ENCODE results near the gene NDUFV3. TPM values are rescaled to one million over a fixed set of nuclear protein-coding genes. Genes with fewer than 3 reads are reported as not detected.
"Not testable (repeated sequence)": the region's sequence is repeated elsewhere in the genome, so short reads cannot be mapped to it uniquely, and the experiment has no call there.

Gene NDUFV3
- total RNA-seq, 2 experiments from 2014 or later: 29.0 to 29.8 TPM

- no peak overlapping the region for H3K4me3 Mint-ChIP-seq
- peaks cover 72% of the 10 kb centered on the region for H3K36me3 Mint-ChIP-seq (ENCODE audit: low read depth)
- POLR2A ChIA-PET: no interaction called here
These were observed 45.9 kb upstream of the NDUFV3 start for GRCh38 chr21:42847051-42847707.

GRCh38 chr21:42847726-42848125 lies 45.4 kb upstream of the NDUFV3 start:
- CTCF ChIA-PET: interaction anchor here (0.6 kb wide), 1 partner anchor 26 kb away, joined by 3 read pairs; no protein-coding TSS in a partner anchor
- peaks cover 13% of the 10 kb centered on the region for H3K4me1 Mint-ChIP-seq (ENCODE audit: low read depth)
- TF ChIP-seq CTCF (IDR thresholded peaks at IDR 0.05): no peak
- H3K36me3 Mint-ChIP-seq (ENCODE audit: low read depth): peaks cover 72% of the 10 kb centered on the region
- DNase-seq: no peak
- intact Hi-C loops (cut with micrococcal nuclease): no loop called here
- H3K4me3 Mint-ChIP-seq: no peak overlapping the region
- H3K27me3 Mint-ChIP-seq: no peaks in the 10 kb centered on the region
- no peak for ATAC-seq
- POLR2A ChIA-PET: no interaction called here
- no peaks in the 10 kb centered on the region for H3K9me3 Mint-ChIP-seq
- no peak overlapping the region for H3K27ac Mint-ChIP-seq

More at GRCh38 chr21:42847051-42847707, 45.9 kb upstream of the NDUFV3 start:
- H3K27me3 Mint-ChIP-seq: no peaks in the 10 kb centered on the region
- intact Hi-C loops (cut with micrococcal nuclease): no loop called here
- DNase-seq (no peak), ATAC-seq (no peak)
- peaks cover 13% of the 10 kb centered on the region for H3K4me1 Mint-ChIP-seq (ENCODE audit: low read depth)
- no peaks in the 10 kb centered on the region for H3K9me3 Mint-ChIP-seq
- no peak for TF ChIP-seq CTCF (IDR thresholded peaks at IDR 0.05)
- CTCF ChIA-PET: interaction anchor here (0.6 kb wide), 1 partner anchor 27 kb away, joined by 3 read pairs; no protein-coding TSS in a partner anchor
- no peak overlapping the region for H3K27ac Mint-ChIP-seq

GRCh38 chr21:42848144-42848931 lies 44.8 kb upstream of the NDUFV3 start:
- POLR2A ChIA-PET; intact Hi-C loops (cut with micrococcal nuclease); ATAC-seq; H3K4me3 Mint-ChIP-seq; H3K9me3 Mint-ChIP-seq; H3K27me3 Mint-ChIP-seq; H3K27ac Mint-ChIP-seq; DNase-seq: not testable (repeated sequence)
- peaks cover 13% of the 10 kb centered on the region for H3K4me1 Mint-ChIP-seq (ENCODE audit: low read depth)
- CTCF ChIA-PET: interaction anchor here (0.6 kb wide), 1 partner anchor 25 kb away, joined by 3 read pairs; no protein-coding TSS in a partner anchor
- H3K36me3 Mint-ChIP-seq (ENCODE audit: low read depth): peaks cover 67% of the 10 kb centered on the region

- POLR2A ChIA-PET: interaction anchor here (1.3 kb wide), 1 partner anchor 10 kb away, joined by 3 read pairs; no protein-coding TSS in a partner anchor
- H3K27me3 Mint-ChIP-seq: no peaks in the 10 kb centered on the region
- no peak for DNase-seq
- no peaks in the 10 kb centered on the region for H3K9me3 Mint-ChIP-seq
- H3K4me3 Mint-ChIP-seq: no peak overlapping the region
- no peak overlapping the region for H3K27ac Mint-ChIP-seq
- H3K4me1 Mint-ChIP-seq (ENCODE audit: low read depth): peaks cover 13% of the 10 kb centered on the region
- intact Hi-C loops (cut with micrococcal nuclease): no loop called here
- TF ChIP-seq CTCF (IDR thresholded peaks at IDR 0.05): no peak
- CTCF ChIA-PET: no interaction called here
- ATAC-seq: no peak
- peaks cover 65% of the 10 kb centered on the region for H3K36me3 Mint-ChIP-seq (ENCODE audit: low read depth)
These were observed 44.0 kb upstream of the NDUFV3 start for GRCh38 chr21:42848932-42849758.

- no peak for DNase-seq
- intact Hi-C loops (cut with micrococcal nuclease): no loop called here
- H3K4me1 Mint-ChIP-seq (ENCODE audit: low read depth): peaks cover 13% of the 10 kb centered on the region
- H3K27ac Mint-ChIP-seq: peak overlapping the region; percentile 24
- no peak overlapping the region for H3K4me3 Mint-ChIP-seq
- TF ChIP-seq CTCF (IDR thresholded peaks at IDR 0.05): no peak
- ChIA-PET CTCF (no interaction called here), POLR2A (interaction anchor here (1.3 kb wide), 1 partner anchor 10 kb away, joined by 3 read pairs; no protein-coding TSS in a partner anchor)
- no peaks in the 10 kb centered on the region for H3K9me3 Mint-ChIP-seq
- peaks cover 64% of the 10 kb centered on the region for H3K36me3 Mint-ChIP-seq (ENCODE audit: low read depth)
- H3K27me3 Mint-ChIP-seq: no peaks in the 10 kb centered on the region
- ATAC-seq: peak; percentile 58
These were observed 43.2 kb upstream of the NDUFV3 start for GRCh38 chr21:42849759-42850412.

Measured in activated CD8-positive, alpha-beta T cell treated with anti-CD3 and anti-CD28 coated beads for 36 hours (primary cell).